MM.1S (cell line): ENCODE measurements around the gene PPIH.

Experiments used
- DNase-seq: peaks from one replicate; pipeline ENCODE4 v3.0.0-alpha.2; 2015
- H2AFZ ChIP-seq: fragments of 300-600 bp; sonication (generic); 2 replicates; pipeline ENCODE4 v1.6.0; 2016; ENCODE audit warnings: antibody characterized with exemption, low read length
- H3F3A ChIP-seq: fragments of 300-600 bp; sonication (generic); 2 replicates; pipeline ENCODE4 v1.6.1; 2016; ENCODE audit warnings: mild to moderate bottlenecking, antibody characterized with exemption, low read length, moderate library complexity, mixed read lengths; ENCODE audit not compliant: insufficient read depth
- H3K27ac ChIP-seq: fragments of 300-600 bp; sonication (generic); 2 replicates; pipeline ENCODE4 v1.5.1; 2016; ENCODE audit warnings: mild to moderate bottlenecking, low read length
- H3K27me3 ChIP-seq: fragments of 300-600 bp; sonication (generic); replicated peaks from 2 replicates; pipeline ENCODE4 v1.6.0; 2016; ENCODE audit warnings: low read length; ENCODE audit not compliant: insufficient read depth
- H3K36me3 ChIP-seq: fragments of 300-600 bp; sonication (generic); replicated peaks from 2 replicates; pipeline ENCODE4 v1.6.1; 2016; ENCODE audit warnings: mild to moderate bottlenecking, low read length, mixed read lengths; ENCODE audit not compliant: insufficient read depth
- H3K4me1 ChIP-seq: fragments of 300-600 bp; sonication (generic); 2 replicates; pipeline ENCODE4 v1.6.1; 2016; ENCODE audit warnings: low read length, mixed read lengths
- H3K4me2 ChIP-seq: fragments of 300-600 bp; sonication (generic); 2 replicates; pipeline ENCODE4 v1.6.0; 2016; ENCODE audit warnings: low read depth, low read length
- H3K4me3 ChIP-seq: fragments of 300-600 bp; sonication (generic); 2 replicates; pipeline ENCODE4 v1.5.1; 2016; ENCODE audit warnings: low read length, mixed read lengths
- H3K79me2 ChIP-seq: fragments of 300-600 bp; sonication (generic); 2 replicates; pipeline ENCODE4 v1.6.1; 2016; ENCODE audit warnings: mixed run types, low read length, mixed read lengths
- H3K9ac ChIP-seq: fragments of 300-600 bp; sonication (generic); 2 replicates; pipeline ENCODE4 v1.6.1; 2016; ENCODE audit warnings: low read length, mixed read lengths
- H3K9me2 ChIP-seq: fragments of 300-600 bp; sonication (generic); replicated peaks from 2 replicates; pipeline ENCODE4 v1.6.1; 2016; ENCODE audit warnings: mild to moderate bottlenecking, low read length, mixed read lengths; ENCODE audit not compliant: insufficient read depth
- H3K9me3 ChIP-seq: fragments of 300-600 bp; sonication (generic); replicated peaks from 2 replicates; pipeline ENCODE4 v1.6.1; 2016; ENCODE audit warnings: mild to moderate bottlenecking, low read length, mixed read lengths; ENCODE audit not compliant: insufficient read depth
- H4K20me1 ChIP-seq: fragments of 300-600 bp; sonication (generic); 2 replicates; pipeline ENCODE4 v1.6.1; 2016; ENCODE audit warnings: mild to moderate bottlenecking, low read length, moderate library complexity, mixed read lengths; ENCODE audit not compliant: insufficient read depth
- EZH2 ChIP-seq: fragments of 300-600 bp; sonication (generic); optimal IDR thresholded peaks from 2 replicates; pipeline ENCODE3; 2017; ENCODE audit warnings: low read depth, mild to moderate bottlenecking, antibody characterized with exemption, low read length, mixed read lengths
- EZH2phosphoT487 ChIP-seq: fragments of 300-600 bp; sonication (generic); IDR thresholded peaks from 2 replicates; pipeline ENCODE4 v1.6.1; 2018; ENCODE audit warnings: antibody characterized with exemption, low read length
- TF ChIP-seq, protein P1 (sequence below): fragments of 300-600 bp; sonication (generic); IDR thresholded peaks from 2 replicates; pipeline ENCODE4 v1.5.1; 2016; ENCODE audit warnings: antibody characterized with exemption, low read length, mixed read lengths

PPIH gene

DNA sequence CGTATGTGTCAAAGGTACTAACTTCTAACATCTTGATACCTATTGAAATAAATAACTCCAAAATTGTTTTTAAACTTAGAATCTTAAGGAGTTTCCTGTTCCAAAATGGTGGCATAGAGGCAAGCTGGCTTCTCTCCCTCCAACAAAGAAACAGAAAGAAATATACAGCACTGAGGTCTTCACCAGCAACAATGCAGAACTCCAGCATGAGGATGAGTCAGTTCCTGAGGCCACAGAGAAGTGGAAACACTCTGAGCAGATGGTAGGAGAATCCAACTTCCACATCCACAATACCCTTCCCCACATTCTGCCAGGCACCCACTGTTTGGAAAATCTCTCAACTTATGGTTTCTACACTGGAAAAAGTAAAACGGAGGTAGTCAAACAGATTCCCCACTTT lies 12.2 kb upstream of the PPIH start:
- Histone ChIP-seq H3K27ac (no peak overlapping the region), H3K79me2 (no peaks in the 10 kb centered on the region), H2AFZ (no peak overlapping the region), H3K4me2 (no peak overlapping the region), H3K36me3 (no peaks in the 10 kb centered on the region), H3K9me3 (no peaks in the 10 kb centered on the region), H3K4me1 (no peaks in the 10 kb centered on the region), H3K9me2 (no peaks in the 10 kb centered on the region), H3F3A (no peaks in the 10 kb centered on the region), H3K9ac (no peak overlapping the region), H4K20me1 (no peaks in the 10 kb centered on the region), H3K4me3 (no peak overlapping the region), H3K27me3 (no peaks in the 10 kb centered on the region)
- no peak for DNase-seq
- TF ChIP-seq, protein P1, sequence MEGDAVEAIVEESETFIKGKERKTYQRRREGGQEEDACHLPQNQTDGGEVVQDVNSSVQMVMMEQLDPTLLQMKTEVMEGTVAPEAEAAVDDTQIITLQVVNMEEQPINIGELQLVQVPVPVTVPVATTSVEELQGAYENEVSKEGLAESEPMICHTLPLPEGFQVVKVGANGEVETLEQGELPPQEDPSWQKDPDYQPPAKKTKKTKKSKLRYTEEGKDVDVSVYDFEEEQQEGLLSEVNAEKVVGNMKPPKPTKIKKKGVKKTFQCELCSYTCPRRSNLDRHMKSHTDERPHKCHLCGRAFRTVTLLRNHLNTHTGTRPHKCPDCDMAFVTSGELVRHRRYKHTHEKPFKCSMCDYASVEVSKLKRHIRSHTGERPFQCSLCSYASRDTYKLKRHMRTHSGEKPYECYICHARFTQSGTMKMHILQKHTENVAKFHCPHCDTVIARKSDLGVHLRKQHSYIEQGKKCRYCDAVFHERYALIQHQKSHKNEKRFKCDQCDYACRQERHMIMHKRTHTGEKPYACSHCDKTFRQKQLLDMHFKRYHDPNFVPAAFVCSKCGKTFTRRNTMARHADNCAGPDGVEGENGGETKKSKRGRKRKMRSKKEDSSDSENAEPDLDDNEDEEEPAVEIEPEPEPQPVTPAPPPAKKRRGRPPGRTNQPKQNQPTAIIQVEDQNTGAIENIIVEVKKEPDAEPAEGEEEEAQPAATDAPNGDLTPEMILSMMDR: no peak
- no peak for TF ChIP-seq EZH2

DNA sequence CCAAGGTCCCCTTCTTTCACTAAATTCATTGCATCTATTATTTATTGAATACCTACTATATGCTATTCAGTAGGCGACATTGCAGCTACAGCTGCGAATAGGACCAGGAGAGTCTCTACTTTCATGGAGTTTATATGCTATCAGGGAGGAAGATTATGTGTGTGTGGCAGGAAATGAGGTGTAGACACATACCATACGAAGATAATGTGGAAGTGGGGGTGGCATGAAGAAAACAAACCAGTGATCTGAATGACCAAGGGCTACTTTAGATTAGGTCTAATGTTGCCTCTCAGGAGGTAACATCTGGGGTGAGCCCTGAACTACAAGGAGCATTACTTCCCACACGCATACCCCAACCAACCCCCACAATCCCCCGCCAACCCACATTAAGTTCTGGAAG lies 1.0 kb upstream of the PPIH start:
- H3K9me3 ChIP-seq: no peaks in the 10 kb centered on the region
- no peak for TF ChIP-seq EZH2phosphoT487
- TF ChIP-seq EZH2: no peak
- TF ChIP-seq, protein P1: no peak
- no peaks in the 10 kb centered on the region for H3K9me2 ChIP-seq
- H3K4me1 ChIP-seq: peaks cover 29% of the 10 kb centered on the region
- H4K20me1 ChIP-seq: no peaks in the 10 kb centered on the region
- DNase-seq: no peak
- no peaks in the 10 kb centered on the region for H3K36me3 ChIP-seq
- no peak overlapping the region for H3K9ac ChIP-seq
- no peaks in the 10 kb centered on the region for H3K27me3 ChIP-seq
- H3F3A ChIP-seq: peaks cover 23% of the 10 kb centered on the region
- peak overlapping the region; percentile 86 for H3K4me2 ChIP-seq
- no peak overlapping the region for H3K27ac ChIP-seq
- H3K79me2 ChIP-seq: peaks cover 36% of the 10 kb centered on the region
- H2AFZ ChIP-seq: peak overlapping the region; percentile 85; the same call in 1 of the 2 replicates
- no peak overlapping the region for H3K4me3 ChIP-seq

DNA sequence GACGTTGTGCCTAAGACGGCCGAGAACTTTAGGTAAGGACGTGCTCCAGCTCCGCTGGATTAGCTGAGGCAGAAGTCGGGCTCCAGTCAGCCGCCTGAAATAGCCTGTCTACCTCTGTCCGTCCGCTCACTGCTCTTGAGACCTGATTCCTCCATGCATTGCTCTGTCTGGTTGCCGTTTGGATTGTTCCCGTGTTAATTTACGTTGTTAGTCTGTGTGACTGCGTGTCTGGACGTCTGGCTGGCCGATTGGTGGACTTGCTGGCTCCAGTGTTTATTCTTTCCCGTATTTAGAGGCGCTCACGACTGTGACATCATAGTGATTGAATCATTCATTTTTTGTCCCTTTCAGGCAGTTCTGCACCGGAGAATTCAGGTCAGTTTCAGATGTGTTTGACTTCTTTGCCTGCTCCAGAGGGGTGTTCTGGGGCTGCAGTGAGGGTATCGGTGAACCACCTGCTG lies 684 bp downstream of the PPIH start:
- H3K4me2 ChIP-seq: peak overlapping the region; percentile 86
- H3K9ac ChIP-seq: peak overlapping the region; percentile 67
- no peaks in the 10 kb centered on the region for H3K9me2 ChIP-seq
- H3K9me3 ChIP-seq: no peaks in the 10 kb centered on the region
- TF ChIP-seq, protein P1: no peak
- TF ChIP-seq EZH2 (no peak), EZH2phosphoT487 (no peak)
- peaks cover 23% of the 10 kb centered on the region for H3F3A ChIP-seq
- H3K36me3 ChIP-seq: no peaks in the 10 kb centered on the region; the same call in 1 of the 2 replicates
- H3K27me3 ChIP-seq: no peaks in the 10 kb centered on the region
- peak overlapping the region; percentile 99 for H3K4me3 ChIP-seq
- no peak for DNase-seq
- no peaks in the 10 kb centered on the region for H4K20me1 ChIP-seq
- H2AFZ ChIP-seq: peak overlapping the region; percentile 85
- H3K27ac ChIP-seq: peak overlapping the region; percentile 75
- H3K79me2 ChIP-seq: peaks cover 43% of the 10 kb centered on the region
- H3K4me1 ChIP-seq: peaks cover 29% of the 10 kb centered on the region
